ENCODE measurements around the gene GRM1.

GRCh38 chr6:146273490-146273889 is 244.6 kb downstream of the GRM1 start:
- TF ChIP-seq CTCF (IDR thresholded peaks at IDR 0.05; ENCODE audit: borderline replicate concordance, extremely low read depth, low read length, poor library complexity, severe bottlenecking) (no peak), EZH2 (IDR thresholded peaks at IDR 0.05; ENCODE audit: borderline replicate concordance, low read depth, low read length, severe bottlenecking) (no peak)

Measured in DND-41 (cell line).